Spleen (tissue), 7 donors: ENCODE results near the gene AKT3.

Experiments used
- CTCF ChIP-seq, 11 experiments: fragments of 200-600 bp in 7 of 11; fragments of 450-650 bp in 4 of 11; sonication (generic) in 4 of 11; IDR thresholded peaks in 8 of 11; conservative IDR thresholded peaks in 3 of 11; 1 replicate in 7 of 11; 2 replicates in 4 of 11; pipeline versions ENCODE4 v1.4.0 to v1.8.0; 2016 to 2021; ENCODE audit warnings: antibody characterized with exemption in 11 of 11, inconsistent platforms in 4 of 11, mild to moderate bottlenecking in 1 of 11
- POLR2A ChIP-seq, 3 donors: fragments of 450-650 bp; IDR thresholded peaks; one replicate each; pipeline ENCODE4 v1.5.1; 2017; ENCODE audit warnings: antibody characterized with exemption in 3 of 3, mild to moderate bottlenecking in 1 of 3
- donor health status: DM: no; HTN: no; CAD: no; lungs with moderate emphysema.
- donor health status: DM: no; HTN: no; CAD: no.
- donor health status: DM: no; HTN: no; CAD: no.

DNA sequence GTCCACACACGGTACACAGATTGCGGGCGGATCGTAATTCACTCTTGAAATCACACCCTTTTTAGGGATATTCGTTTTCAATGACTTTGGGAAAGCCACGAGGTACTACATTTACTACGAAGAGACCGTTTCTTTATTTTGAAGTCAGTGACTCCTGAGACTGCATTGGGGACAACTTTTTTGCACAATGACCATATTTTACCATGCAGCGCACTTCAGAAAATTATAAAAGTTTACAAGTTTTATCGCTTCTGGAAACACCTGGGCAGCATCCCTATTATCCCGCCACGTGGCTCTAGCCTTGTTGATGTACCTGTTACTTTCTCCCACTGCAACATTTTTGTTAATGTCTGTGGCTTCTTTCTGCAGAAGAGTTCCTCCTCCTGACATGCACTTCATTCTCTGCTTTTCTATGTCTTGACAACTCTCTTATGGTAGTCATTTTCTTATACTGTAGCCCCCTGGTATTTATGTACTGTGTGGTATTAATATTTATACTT is 1.3 kb upstream of the AKT3 start:
- TF ChIP-seq CTCF (IDR thresholded peaks at IDR 0.05 in 8 of 11, conservative IDR thresholded peaks at IDR 0.05 in 3 of 11) (no peak), POLR2A (IDR thresholded peaks at IDR 0.05) (no peak)
